Activated T-helper 17 cell treated with anti-CD3 and anti-CD28 coated beads, Interleukin-2, amount 50 U/mL, for 72 hours (primary cell): Measurements from ENCODE around the gene RND2. TPM values are rescaled to one million over a fixed set of nuclear protein-coding genes. Genes with fewer than 3 reads are reported as not detected.

Experiments
- ATAC-seq: fragments of 150-1000 bp; cut with Tn5 transposase; replicated peaks from 2 replicates; pipeline ENCODE4 v1.10.0; 2021; ENCODE audit warnings: mild to moderate bottlenecking, moderate library complexity
- H3K27ac Mint-ChIP-seq: one replicate; pipeline ENCODE4 v1.8.0; 2022; ENCODE audit warnings: mixed read lengths
- H3K27me3 Mint-ChIP-seq: one replicate; pipeline ENCODE4 v1.8.0; 2022; ENCODE audit warnings: mixed read lengths
- H3K36me3 Mint-ChIP-seq: one replicate; pipeline ENCODE4 v1.8.0; 2022; ENCODE audit warnings: low read depth, mild to moderate bottlenecking, mixed read lengths
- H3K4me1 Mint-ChIP-seq: one replicate; pipeline ENCODE4 v1.8.0; 2022; ENCODE audit warnings: mixed read lengths
- H3K4me3 Mint-ChIP-seq: one replicate; pipeline ENCODE4 v1.8.0; 2022; ENCODE audit warnings: mild to moderate bottlenecking, mixed read lengths
- H3K9me3 Mint-ChIP-seq: one replicate; pipeline ENCODE4 v1.8.0; 2022; ENCODE audit warnings: mixed read lengths
- total RNA-seq, 2 donors: library from RNA; stranded (reverse); gene quantifications; one replicate each; pipeline ENCODE4 v1.2.3, GENCODE V29; 2022

The RND2 gene
- total RNA-seq, 2 donors from 2014 or later, result not detected

DNA sequence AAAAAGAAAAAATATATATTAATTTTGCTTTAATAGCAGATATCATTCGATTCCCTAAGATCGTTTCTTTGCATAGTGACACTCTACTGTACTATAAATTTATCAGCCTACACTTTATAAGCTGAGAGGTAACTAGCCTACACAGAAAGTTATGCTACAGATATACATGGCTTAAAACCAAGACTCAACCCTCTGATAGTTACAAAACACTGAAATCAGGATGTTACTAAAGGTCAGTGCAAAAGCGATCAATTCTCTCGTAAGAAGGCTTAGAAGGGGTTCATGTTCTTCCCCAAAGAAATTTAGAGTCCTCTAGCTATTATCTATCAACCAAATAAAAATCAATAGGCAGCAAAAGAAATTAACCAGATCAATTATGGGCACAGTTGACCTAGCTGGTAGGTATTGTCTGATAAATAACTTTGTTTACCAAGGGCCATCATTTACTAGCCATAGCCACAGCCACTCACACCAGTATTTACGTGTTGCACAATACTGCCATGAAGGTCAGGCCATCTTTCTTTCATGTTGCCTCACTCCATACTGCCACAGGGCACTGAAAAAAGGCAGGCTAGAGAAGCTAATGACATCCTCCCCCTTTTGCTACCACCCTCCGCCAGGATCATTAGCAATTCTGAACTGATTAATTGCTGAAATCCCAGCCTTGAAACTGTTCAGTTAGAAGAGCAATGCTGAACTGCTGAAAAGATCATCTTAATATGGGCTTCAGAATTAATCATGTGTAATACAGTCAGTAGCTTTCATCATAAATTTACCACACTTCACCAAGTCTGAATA is 43.7 kb downstream of the RND2 start:
- H3K27ac Mint-ChIP-seq, result no peak overlapping the region
- H3K36me3 Mint-ChIP-seq, result peaks cover 54% of the 10 kb centered on the region
- no peak overlapping the region for H3K4me3 Mint-ChIP-seq
- no peaks in the 10 kb centered on the region for H3K27me3 Mint-ChIP-seq
- H3K9me3 Mint-ChIP-seq, result no peaks in the 10 kb centered on the region
- no peaks in the 10 kb centered on the region for H3K4me1 Mint-ChIP-seq
- no peak for ATAC-seq

DNA sequence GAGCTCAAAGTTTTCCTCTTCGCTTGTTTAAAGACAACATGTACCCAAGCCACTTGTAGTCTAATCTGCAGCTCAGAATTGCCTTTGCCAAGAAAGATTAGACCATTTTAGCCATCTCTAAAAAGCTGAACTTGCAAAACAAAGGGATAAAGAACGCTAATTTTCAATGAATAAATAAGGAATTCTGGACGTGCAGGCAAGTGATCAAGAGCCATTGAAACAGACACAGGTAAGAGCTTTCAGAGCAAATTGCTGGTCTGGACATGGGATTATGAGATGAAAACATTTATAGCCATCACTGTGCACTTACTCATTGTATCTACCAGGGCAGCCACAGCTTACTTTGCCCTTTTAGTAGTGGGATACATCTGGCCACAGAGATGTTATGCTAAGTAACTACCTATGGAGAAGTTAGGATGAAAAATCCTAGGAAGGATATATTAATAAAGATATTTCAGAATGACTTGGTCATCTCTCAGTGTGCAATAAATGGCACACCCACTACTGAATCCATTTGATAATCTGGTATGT is 44.4 kb downstream of the RND2 start:
- H3K9me3 Mint-ChIP-seq, result no peaks in the 10 kb centered on the region
- no peaks in the 10 kb centered on the region for H3K27me3 Mint-ChIP-seq
- no peaks in the 10 kb centered on the region for H3K4me1 Mint-ChIP-seq
- H3K36me3 Mint-ChIP-seq, result peaks cover 60% of the 10 kb centered on the region
- H3K27ac Mint-ChIP-seq, result no peak overlapping the region
- ATAC-seq, result no peak
- H3K4me3 Mint-ChIP-seq, result no peak overlapping the region

DNA sequence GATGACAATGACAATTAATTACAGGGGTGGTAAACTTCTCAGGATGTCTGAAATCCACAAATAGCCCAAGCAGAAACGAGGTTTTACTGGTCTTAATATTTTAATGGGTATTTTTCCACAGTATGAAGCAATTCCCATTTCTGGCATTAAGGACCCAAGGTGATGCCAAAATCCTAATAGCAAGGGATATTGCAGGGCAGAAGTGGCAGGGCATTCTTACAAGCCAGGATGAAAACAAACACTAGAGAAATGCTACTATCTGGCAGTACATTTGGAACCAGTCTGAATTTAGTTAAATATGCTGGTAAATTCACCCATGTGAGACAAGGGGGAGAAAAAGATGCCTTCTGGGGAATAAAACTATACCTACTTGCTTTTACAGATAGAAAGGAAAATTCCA is 45.2 kb downstream of the RND2 start:
- ATAC-seq, result no peak
- Mint-ChIP-seq H3K27me3 (no peaks in the 10 kb centered on the region), H3K9me3 (no peaks in the 10 kb centered on the region), H3K4me3 (no peak overlapping the region), H3K36me3 (peaks cover 64% of the 10 kb centered on the region), H3K27ac (no peak overlapping the region), H3K4me1 (no peaks in the 10 kb centered on the region)

DNA sequence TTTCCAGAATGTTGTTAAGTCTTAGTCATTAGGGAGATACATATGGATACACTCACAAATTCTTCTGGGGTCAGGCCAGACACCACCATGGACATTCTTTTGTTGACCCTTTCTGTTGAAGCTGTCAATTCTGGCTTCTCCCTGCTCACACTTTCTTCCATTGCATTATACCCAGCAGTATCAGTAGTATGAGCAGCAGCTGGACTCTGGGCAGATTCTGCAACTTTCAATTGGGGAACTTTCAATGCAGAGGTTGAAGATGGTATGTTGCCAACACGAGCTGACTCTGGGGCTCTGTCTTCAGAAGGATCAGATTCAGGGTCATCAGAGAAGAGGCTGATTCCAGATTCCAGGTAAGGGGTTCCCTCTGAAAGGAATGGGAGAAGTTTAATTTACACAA is 45.8 kb downstream of the RND2 start:
- peaks cover 59% of the 10 kb centered on the region for H3K36me3 Mint-ChIP-seq
- ATAC-seq, result no peak
- no peak overlapping the region for H3K4me3 Mint-ChIP-seq
- no peaks in the 10 kb centered on the region for H3K9me3 Mint-ChIP-seq
- H3K27ac Mint-ChIP-seq, result no peak overlapping the region
- H3K27me3 Mint-ChIP-seq, result no peaks in the 10 kb centered on the region
- no peaks in the 10 kb centered on the region for H3K4me1 Mint-ChIP-seq

GRCh38 chr17:43074869-43075268 is 49.8 kb downstream of the RND2 start:
- H3K27me3 Mint-ChIP-seq, result no peaks in the 10 kb centered on the region
- H3K4me3 Mint-ChIP-seq, result no peak overlapping the region
- peaks cover 46% of the 10 kb centered on the region for H3K36me3 Mint-ChIP-seq
- no peaks in the 10 kb centered on the region for H3K9me3 Mint-ChIP-seq
- no peaks in the 10 kb centered on the region for H3K4me1 Mint-ChIP-seq
- no peak overlapping the region for H3K27ac Mint-ChIP-seq
- no peak for ATAC-seq

DNA sequence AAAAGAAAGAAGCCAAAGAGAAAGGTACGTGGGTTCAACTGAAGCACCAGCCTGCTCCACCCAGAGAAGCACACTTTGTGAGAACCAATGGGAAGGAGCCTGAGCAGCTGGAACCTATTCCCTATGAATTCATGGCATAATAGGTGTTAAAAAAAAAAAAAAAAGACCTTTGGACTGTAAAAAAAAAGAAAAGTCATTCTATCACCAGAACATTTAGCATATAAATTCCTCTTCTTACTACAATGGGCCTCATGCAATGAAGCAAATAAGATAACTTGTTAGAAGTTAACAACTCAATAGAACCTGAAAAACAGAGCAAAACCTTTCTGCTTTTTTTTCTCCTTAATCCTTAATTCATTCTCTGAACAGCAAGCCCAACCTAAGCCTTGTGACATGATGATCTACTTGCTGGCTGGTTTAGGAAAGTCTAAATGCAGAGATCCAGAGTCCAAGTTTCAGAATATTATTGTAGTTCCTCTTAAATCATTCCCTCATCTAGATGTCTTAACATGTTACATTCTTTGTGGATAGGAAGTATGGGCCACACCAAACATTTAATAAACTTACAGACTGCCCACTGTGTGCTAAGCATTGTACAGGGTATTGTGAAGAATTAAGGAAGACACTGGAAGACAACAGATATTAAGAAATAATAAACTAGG is 54.7 kb downstream of the RND2 start:
- H3K4me3 Mint-ChIP-seq, result no peak overlapping the region
- H3K4me1 Mint-ChIP-seq, result no peaks in the 10 kb centered on the region
- H3K9me3 Mint-ChIP-seq, result no peaks in the 10 kb centered on the region
- no peak overlapping the region for H3K27ac Mint-ChIP-seq
- no peaks in the 10 kb centered on the region for H3K27me3 Mint-ChIP-seq
- no peak for ATAC-seq
- H3K36me3 Mint-ChIP-seq, result peaks cover 60% of the 10 kb centered on the region

Other genes with a start within 250 kb of the RND2 start
- gene WNK4, start 244.6 kb upstream of the RND2 start, total RNA-seq, result 1 to 10 TPM in 1 of 2 donors, under 1 TPM in 1; 0.41 to 1.5 TPM
- 10 to 100 TPM; 18.6 to 31.2 TPM for gene COA3, start 226.5 kb upstream of the RND2 start, total RNA-seq
- under 1 TPM in 1 of 2 donors, not detected in 1; 0.24 TPM for gene CNTD1, start 226.4 kb upstream of the RND2 start, total RNA-seq
- 10 to 100 TPM; 62.3 to 98.2 TPM for gene BECN1, start 200.9 kb upstream of the RND2 start, total RNA-seq
- 100 to 1,000 TPM in 1 of 2 donors, 10 to 100 TPM in 1; 56.5 to 159 TPM for gene PSME3, start 191.8 kb upstream of the RND2 start, total RNA-seq
- 1 to 10 TPM; 2.0 to 3.4 TPM for gene AOC2, start 180.7 kb upstream of the RND2 start, total RNA-seq
- 1 to 10 TPM; 2.2 to 3.0 TPM for gene AOC3, start 174.0 kb upstream of the RND2 start, total RNA-seq
- gene G6PC1, start 124.4 kb upstream of the RND2 start, total RNA-seq, result not detected
- gene AARSD1, start 60.8 kb upstream of the RND2 start, total RNA-seq, result 10 to 100 TPM; 58.5 to 61.3 TPM
- 1 to 10 TPM; 1.4 to 2.7 TPM for gene PTGES3L, start 45.2 kb upstream of the RND2 start, total RNA-seq
- gene RUNDC1, start 44.7 kb upstream of the RND2 start, total RNA-seq, result 10 to 100 TPM; 15.7 to 21.9 TPM
- gene RPL27, start 26.8 kb upstream of the RND2 start, total RNA-seq, result 1,000 to 10,000 TPM; 1,154 to 1,186 TPM
- 10 to 100 TPM; 38.4 to 45.4 TPM for gene IFI35, start 18.4 kb upstream of the RND2 start, total RNA-seq
- gene VAT1, start 2.8 kb upstream of the RND2 start, total RNA-seq, result 10 to 100 TPM; 30.9 to 36.5 TPM
- 10 to 100 TPM; 80.3 to 93.4 TPM for gene BRCA1, start 100.1 kb downstream of the RND2 start, total RNA-seq
- gene NBR1, start 146.0 kb downstream of the RND2 start, total RNA-seq, result 10 to 100 TPM; 47.2 to 83.1 TPM
- gene TMEM106A, start 186.6 kb downstream of the RND2 start, total RNA-seq, result 10 to 100 TPM in 1 of 2 donors, 1 to 10 TPM in 1; 9.5 to 28.4 TPM
- 1 to 10 TPM in 1 of 2 donors, not detected in 1; 1.1 TPM for gene CCDC200, start 203.4 kb downstream of the RND2 start, total RNA-seq
- gene RNU2-1, start 208.7 kb downstream of the RND2 start, total RNA-seq, result 1,000 to 10,000 TPM; 5,691 to 6,034 TPM